HG02970 (cell line): ENCODE measurements around the gene CLDN5.

Experiments
- ATAC-seq: cut with Tn5 transposase; IDR thresholded peaks from one replicate; pipeline ENCODE4 v1.9.1; 2021; ENCODE audit warnings: mild to moderate bottlenecking, moderate library complexity, moderate number of reproducible peaks; ENCODE audit not compliant: unreplicated experiment, low FRiP score

The CLDN5 gene, protein sequence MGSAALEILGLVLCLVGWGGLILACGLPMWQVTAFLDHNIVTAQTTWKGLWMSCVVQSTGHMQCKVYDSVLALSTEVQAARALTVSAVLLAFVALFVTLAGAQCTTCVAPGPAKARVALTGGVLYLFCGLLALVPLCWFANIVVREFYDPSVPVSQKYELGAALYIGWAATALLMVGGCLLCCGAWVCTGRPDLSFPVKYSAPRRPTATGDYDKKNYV

DNA sequence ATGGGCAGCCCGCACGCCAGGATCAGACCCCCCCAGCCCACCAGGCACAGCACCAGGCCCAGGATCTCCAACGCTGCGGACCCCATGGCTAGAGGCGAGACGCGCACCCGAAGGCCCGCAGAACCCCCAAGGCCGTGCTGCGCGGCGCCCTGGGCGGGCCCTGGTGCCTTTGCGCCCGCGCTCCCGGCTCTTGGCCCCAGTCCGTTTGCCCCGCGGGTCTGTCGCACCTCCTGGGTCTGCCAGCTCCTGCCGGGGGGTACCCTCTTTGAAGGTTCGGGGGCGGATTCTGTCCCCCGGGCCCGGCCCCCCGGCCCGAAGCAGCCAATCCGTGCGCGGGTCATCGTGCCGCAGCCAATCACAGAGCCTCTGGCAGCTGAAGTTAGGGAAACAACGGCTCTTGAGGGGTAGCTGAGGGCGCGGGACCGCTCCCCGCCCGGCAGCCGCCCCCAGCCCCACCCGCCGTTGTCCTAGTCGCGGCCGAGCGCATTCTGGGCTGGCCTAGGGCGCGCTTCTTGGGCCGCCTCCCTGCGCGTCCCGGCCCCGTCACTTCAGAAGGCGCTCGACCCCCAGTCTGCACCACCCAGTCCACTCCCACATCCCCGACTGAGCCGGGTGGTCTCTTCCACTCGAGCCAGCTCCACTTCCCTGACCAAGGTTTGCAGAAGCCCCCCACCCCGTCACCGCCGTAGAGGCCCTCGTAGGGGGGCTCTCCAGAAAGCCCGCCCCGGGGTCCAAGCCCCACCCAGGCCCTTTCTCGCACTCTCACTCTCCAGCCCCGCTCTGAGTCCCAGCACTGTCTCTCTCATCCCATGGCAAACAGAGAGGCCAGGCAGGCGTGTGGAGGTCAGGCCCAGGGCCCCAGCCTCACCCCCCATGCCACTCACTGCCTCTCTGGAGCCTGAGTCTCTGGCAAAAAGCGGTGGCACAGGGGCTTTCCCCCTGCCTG lies at the start of gene CLDN5:
CLDN5 (minus strand) TSS at position 241 of the 946 bp plus-strand sequence; CDS start at position 86, 155 bp downstream.
- no peak for ATAC-seq

DNA sequence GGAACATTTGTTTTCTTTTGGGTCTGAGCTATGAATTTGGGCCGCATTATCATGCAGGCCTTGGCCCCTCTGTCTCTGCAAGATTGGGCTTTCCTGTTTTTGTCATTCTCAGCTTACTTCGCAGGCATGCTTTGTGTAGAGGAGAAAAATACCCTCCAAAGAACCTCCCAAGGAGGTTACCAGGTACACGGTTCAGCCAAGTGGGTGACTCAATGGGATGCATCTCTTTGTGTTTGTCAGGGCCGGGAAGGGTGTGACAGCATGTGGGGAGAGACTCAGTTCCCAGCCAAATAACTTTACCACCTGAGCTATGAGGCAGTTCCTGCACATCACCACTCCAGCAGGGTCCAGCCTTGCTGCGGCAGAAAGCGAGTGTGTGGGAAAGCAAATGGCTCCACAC lies 47.8 kb upstream of the CLDN5 start:
- no peak for ATAC-seq

DNA sequence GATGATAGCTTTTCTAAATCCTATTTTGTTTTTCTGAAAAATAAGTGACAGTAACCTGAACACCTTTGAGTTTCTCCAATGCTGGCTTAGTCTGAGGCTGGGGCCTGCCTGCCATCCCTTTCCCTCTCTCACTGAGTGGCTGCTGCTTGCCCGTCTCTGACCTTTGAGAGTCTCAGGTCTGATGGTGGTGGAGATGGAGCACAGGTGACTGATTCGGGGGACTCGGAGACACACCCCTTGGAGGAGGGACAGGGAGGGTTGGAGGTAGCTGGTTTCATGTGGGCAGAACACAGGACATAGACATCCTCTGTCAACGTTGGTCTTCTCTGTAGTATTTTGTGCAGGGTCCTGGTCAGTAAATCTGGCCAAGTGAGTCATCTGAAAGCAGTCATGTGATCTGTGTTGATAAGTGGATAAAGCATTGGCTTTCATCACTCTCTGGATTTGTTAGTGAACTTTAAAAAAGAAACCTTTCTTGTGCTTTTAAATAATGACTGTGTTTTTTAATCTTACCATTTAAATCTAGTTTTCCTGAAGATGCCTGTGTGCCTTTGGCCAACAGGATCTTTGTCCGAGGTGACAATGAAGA lies 47.1 kb upstream of the CLDN5 start:
- no peak for ATAC-seq

DNA sequence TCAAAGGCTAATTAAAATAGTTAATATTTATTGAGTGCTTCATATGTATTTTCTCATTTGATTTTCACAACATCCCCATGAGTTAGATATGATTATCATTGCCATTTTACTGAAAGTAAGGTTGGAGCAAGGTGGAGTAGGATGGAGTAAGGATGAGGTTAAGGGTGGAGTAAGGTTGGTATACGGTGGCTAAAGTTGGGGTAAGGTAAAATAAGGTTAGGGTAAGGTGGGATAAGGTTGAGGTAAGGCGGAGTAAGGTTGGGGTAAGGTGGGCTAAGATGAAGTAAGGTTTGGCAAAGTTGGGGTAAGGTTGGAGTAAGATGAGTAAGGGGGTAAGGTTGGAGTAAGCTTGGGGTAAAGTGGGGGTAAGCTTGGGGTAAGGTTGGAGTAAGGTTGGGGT lies 45.8 kb upstream of the CLDN5 start:
- ATAC-seq, result no peak

DNA sequence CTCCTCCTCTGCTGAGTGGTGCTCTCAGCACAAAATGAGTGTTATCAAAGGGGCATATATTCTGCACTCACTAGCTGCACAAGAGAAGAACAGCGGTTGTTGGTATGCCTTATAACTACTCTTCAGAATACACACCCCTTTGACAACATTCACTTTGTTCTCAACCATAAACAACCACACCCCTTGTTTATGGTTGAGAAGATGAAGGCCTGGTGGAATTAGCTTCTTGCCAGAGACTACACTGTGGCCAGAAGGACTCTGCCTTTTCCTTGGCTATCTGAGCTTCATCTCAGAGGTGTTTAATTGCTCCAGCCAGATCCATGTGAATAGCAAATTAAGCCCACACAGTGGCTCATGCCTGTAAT lies 45.0 kb upstream of the CLDN5 start:
- no peak for ATAC-seq

DNA sequence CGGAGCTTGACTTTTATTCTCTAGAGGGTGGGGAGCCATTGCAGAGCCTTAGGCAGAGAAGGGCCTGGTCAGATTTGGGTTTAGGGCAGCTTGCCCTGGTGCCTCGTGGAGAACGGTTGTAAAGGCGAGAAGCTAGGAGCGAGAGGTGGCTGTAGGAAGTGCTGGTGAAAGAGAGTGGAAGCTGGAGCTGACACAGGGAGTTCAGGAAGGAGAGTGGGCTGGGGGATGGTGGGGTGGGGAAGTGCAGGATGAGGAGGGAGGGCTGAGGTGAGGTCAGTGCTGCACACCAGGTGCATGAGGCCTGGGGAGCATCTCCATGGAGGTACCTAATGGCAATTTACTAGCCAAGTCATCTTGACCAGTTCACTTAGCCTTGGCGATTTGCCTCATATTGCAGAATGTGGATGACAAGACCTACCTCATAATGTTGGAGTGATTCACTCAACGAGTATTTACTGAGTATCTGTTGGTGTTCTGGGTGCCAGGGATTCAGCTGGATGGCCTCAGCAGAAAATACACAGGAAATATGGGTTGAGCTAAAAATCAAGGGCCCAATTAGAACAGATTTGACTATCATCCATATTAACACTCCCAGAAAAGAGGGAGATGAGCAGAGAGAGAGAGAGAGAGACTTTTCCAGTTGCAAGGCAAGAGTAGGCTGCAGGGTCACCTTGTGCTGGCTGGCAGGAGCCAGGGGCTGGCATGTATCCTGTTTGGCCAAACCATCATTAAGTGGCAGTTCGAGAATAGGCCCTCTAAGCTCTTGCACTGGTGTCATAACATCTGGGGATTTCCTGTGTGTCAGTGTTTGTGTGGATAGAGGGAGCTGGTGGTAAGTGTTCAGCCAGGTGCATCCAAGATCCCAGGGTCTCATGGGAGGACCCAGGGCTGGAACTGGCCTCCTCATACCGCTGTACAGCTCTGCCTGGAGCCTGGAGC lies 44.4 kb upstream of the CLDN5 start:
- ATAC-seq, result no peak

DNA sequence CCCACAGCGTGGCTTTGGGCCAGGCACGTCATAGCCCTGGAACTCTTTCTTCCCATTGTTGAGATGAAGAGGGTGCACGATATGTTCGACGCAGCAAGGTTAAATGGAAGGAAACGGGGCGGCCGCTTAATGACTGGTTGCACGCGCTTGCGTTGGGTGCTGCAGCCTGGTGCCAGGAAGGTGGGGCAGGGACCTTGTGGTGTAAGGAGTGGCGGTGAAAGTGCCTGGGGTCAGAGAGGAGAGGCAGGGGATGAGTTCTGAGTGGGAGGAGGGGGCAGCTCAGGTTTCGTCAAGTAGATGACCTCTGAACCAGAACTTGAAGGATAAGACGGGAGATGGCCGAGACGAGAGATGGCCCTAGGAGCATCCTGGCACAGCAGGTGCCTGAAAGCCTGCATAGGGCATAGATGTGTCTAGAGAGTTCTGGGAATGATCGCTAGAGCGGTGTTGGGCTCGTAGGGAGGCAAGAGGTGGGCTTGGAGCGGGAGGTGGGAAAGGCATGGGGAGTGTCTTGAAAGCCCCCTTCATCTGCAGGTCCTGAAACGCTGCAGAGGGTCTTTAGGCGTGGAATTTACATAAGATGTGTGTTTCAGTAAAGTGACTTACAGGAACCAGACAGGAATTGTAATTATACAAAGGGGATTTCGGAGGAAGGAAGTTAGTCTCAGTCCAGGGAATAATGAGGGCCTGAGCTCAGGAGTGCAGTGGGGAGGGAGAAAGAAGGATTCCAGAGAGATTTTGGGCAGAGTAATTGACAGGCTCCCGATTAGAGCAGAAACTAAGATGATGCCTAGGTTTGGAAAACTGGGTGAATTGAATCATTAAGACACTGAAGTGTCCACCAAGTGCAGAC lies 43.2 kb upstream of the CLDN5 start:
- ATAC-seq, result no peak

DNA sequence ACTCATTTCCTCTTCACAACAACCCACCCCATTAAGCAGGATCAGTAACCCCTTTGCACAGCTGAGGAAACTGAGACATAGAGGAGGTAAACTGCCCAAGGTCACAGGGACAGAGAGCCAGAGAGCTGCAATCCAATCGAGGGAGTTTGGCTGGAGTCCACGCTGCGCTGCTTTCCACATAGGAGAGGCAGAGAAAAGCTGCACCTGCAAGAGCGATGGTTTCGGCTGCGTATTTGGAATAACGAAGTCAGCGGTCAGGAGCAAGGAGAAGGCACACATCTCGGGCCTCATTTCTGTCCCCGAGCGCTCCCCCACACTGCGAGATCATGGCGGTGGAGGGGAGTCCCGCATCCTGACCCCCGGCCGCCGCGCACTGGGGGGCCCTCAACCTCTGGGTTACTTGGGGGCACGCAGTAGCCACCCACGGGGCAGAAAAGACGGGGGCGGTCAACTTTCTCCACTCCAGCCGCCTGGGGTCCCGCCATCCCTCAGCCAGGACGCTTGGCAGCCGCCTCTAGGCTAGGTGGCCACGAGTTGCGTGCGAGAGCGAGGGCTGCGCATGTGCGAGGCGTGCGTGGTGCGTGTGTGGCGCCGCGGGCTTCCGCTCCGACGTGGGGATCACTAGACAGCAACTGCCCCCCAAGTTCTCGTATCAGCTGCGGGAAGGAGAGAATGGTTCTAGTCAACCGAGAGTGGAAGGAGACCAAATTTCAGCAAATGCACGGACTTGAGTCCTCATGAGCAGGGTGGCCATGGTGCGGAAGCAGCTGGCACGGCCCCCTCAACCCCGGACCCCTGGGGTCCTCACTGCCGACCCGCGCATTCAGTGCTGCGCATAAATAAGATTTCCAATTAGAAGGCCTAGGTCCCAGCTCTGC lies 42.3 kb upstream of the CLDN5 start:
- no peak for ATAC-seq

DNA sequence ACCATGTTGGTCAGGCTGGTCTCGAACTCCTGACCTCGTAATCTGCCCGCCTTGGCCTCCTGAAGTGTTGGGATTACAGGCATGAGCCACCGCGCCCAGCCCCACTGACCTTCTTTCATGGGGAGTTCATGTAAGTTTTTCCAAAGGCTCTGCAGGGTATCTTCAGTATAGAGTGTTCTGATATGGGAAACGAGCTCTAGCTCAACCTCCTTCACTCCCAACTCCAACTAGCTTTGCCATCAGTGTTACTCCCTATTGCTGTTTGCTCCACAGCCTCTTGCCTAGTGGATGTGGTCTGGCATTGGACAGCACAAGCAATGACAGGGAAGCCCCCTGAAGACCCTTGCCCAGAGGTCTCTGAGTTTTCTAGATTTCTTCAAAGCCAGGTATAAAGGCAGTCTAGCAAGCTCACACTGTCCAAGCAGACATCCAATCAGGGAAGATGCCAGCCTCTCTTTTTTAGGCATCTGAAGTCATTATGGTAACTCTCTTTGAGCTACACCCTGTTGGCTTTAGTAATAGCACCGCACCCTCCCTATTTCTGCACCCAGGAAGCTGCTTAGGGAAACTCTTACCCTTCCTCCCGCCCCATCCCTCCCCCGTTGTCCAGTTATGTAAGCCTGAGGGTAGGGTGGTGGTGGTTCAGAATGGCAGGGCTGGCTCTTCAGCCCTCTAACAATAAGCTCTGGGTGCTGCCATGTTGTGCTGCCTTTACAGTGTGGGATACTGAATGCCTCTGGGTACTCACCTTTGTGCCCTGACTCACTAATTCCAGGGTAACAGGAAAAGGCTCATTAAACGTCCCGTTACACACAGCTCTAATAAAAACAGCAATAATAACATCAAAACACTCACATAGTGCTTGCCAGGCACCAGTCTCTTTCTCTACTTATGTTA lies 41.4 kb upstream of the CLDN5 start:
- no peak for ATAC-seq

DNA sequence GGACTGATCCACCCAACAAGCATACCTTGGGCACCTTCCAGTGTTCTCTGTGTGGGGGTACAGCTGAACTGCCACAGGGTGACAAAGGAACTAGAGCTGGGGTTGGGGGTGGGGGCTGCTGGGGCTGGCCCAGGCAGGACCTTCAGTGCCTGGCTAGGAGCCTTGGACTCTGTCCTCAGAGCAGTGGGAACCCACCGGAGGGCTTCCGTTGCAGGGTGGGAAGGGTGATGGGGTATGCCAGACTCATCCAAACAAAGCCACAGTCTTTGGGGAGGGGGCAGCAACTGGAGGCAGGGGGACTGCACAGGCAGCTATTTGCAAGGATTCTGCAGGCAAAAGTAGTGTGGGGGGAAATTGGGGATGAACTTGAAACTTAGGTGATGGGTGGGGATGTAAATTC lies 35.7 kb upstream of the CLDN5 start:
- ATAC-seq, result no peak

DNA sequence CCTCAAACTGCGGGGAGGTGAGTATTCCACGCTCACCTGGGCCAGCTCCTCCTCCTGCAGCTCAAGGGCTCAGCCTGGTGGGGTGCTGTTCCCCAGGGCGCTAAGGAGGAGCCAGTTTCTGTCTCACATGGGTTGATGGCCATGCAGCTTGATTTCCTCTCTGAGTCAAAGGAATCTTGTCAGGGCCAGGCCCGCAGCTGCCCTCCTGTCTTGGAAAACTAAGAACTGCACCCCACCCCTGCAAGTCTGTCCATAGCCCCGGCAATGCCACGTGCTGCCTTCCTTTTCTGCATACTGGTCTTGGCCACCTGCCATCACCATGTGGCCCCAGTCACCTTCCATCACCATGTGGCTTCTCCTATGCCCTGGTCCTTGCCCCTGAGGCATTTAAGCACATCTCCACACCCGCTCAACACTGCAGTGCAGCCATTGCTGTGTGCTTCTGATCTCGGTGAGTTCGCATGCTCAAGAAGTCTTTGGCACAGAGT lies 35.2 kb upstream of the CLDN5 start:
- no peak for ATAC-seq

DNA sequence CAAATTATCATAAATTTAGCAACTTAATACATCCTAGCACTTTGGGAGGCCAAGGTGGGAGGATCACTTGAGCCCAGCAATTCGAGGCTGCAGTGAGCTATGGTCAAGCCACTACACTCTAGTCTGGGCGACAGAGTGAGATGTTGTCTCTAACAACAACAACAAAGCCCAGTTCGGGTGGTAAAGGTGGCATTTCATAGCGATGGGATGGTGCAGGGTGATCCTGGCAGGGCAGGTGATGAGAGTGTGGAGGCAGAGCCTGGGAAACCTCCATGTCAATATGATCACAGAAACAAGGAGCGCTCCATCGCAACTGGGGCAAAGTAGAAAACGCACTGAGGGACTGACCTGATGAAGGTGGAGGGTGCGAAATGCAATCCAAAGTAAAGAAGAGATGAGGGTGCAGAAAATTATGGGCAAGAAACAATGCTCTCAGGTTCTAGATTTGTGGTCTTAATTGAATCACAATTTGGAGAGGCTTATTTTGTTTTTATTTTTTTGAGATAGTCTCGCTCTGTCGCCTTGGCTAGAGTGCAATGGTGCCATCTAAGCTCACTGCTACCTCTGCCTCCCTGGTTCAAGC lies 32.8 kb upstream of the CLDN5 start:
- ATAC-seq, result no peak

DNA sequence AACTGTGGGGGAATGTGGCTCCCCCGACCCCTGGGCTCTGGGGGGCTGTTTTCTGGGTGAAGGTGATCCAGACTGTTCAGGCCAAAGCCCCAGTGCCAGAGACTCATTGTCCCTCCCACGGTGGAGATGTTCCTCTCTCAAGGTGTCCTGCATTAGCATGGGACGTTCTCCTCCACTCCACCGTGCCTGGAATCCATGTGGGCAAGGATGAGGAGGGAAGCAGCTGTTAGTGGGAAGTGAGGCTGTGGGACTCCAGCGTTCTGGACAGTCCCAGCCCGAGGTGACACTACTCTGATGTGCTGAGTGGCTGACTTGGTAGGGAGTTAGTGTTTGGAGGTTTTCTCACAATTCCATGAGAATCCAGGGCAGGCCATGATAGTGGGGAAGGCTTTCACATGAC lies 31.4 kb upstream of the CLDN5 start:
- no peak for ATAC-seq

DNA sequence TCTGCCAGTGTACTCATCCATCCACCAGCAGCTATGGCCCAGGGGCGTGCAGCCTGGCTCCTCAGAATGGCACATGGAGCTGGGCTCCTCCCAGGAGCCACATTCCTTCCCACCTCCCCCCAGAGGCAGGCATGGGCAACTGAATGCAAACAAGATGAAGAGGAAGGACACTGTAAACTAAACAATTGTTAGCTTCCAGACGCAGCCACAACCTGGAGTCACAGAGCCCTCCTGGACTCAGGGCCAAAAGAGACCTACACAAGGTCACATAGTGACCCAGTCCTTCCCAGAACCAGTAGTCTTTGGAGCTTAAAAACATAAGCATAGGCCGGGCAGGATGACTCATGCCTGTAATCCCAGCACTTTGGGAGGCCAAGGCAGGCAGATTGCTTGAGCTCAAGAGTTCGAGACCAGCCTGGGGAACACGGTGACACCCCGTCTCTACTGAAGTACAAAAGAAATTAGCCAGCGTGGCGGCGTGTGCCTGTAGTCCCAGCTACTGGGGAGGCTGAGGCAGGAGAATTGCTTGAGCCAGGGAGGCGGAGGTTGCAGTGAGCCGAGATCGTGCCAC lies 30.7 kb upstream of the CLDN5 start:
- no peak for ATAC-seq

DNA sequence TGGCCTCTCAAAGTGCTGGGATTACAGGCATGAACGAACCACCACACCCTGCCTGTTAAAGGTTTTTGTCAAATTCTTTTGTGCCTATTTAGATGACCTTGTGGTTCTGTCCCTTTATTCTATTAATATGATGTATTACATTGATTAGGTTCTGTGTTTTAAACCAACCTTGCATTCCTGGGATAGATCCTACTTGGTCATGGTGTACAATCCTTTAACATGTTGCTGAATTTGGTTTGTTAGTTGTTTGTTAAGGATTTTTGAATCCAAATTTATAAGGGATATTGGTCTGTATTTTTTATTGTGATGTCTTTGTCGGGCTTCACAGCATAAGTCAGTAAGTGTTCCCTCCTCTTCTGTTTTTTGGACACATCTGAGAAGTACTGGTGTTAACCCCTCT lies 29.0 kb upstream of the CLDN5 start:
- no peak for ATAC-seq

DNA sequence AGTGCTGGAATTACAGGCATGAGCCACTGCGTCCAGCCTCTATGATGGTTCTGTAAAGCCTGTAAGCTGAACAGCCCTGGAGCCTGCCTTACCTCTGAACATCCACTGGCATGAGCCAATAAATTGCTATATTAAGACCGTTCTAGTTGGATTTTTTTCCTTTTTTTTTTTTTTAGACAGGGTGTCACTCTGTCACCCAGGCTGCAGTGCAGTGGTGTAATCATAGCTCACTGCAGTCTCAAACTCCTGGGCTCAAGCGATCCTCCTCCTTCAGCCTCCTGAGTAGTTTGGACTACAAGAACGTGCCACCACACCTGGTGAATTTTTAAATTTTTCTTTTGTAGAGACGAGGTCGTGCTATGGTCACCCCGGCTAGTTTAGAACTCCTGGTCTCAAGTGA lies 26.2 kb upstream of the CLDN5 start:
- no peak for ATAC-seq

DNA sequence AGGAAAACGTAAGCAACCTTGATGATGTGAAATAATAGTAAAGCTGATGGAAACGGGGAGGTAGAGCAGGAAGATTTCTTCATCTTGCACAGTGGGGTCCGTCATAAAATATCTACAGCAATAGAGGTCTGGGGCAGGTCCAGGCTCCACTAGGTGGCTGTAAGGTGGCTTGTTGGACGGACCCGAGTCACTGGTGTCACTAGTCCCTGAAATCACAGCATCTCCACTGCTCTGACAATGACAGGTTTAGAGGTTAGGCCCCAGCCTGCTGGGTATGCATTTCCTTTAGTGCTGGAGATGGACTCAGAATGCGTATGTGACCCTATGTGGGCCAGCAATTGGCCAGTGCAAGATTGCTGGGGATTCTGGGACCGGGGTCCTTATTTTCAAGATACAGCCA lies 25.2 kb upstream of the CLDN5 start:
- ATAC-seq, result no peak
